Keratinocyte (primary cell): ENCODE results near the gene ORC2.

Experiments used
- EZH2 ChIP-seq: IDR thresholded peaks from one replicate; pipeline ENCODE4 v1.6.1; 2012; ENCODE audit warnings: inconsistent platforms, mild to moderate bottlenecking, low read length, moderate library complexity
- TF ChIP-seq, protein P1 (sequence below), 3 experiments: IDR thresholded peaks in 1 of 3; conservative IDR thresholded peaks in 1 of 3; optimal IDR thresholded peaks in 1 of 3; 2 replicates in 2 of 3; 3 replicates in 1 of 3; pipeline versions ENCODE3 to v1.5.1; 2011; ENCODE audit warnings: low read length in 3 of 3, mild to moderate bottlenecking in 3 of 3, moderate library complexity in 2 of 3, control low read depth in 1 of 3, inconsistent platforms in 1 of 3; ENCODE audit not compliant: insufficient read depth in 2 of 3; ENCODE audit errors: extremely low read depth in 1 of 3

- TF ChIP-seq, protein P1, sequence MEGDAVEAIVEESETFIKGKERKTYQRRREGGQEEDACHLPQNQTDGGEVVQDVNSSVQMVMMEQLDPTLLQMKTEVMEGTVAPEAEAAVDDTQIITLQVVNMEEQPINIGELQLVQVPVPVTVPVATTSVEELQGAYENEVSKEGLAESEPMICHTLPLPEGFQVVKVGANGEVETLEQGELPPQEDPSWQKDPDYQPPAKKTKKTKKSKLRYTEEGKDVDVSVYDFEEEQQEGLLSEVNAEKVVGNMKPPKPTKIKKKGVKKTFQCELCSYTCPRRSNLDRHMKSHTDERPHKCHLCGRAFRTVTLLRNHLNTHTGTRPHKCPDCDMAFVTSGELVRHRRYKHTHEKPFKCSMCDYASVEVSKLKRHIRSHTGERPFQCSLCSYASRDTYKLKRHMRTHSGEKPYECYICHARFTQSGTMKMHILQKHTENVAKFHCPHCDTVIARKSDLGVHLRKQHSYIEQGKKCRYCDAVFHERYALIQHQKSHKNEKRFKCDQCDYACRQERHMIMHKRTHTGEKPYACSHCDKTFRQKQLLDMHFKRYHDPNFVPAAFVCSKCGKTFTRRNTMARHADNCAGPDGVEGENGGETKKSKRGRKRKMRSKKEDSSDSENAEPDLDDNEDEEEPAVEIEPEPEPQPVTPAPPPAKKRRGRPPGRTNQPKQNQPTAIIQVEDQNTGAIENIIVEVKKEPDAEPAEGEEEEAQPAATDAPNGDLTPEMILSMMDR (optimal IDR thresholded peaks at IDR 0.05 in 1 of 3, IDR thresholded peaks at IDR 0.05 in 1 of 3, conservative IDR thresholded peaks at IDR 0.05 in 1 of 3; ENCODE audit: extremely low read depth in 1 of 3, insufficient read depth in 2 of 3, low read length in 3 of 3): no peak
- no peak for TF ChIP-seq EZH2
These were observed 86.0 kb downstream of the ORC2 start for GRCh38 chr2:200877443-200877842.
